ENCODE results near the gene TICAM1. TPM values are rescaled to one million over a fixed set of nuclear protein-coding genes. Genes with fewer than 3 reads are reported as not detected.

TICAM1 gene
- total RNA-seq, 1 experiment from 2014 or later, result 12.2 TPM

- no peak overlapping the region for H3K27ac ChIP-seq (ENCODE audit: low read length)
- H3K4me1 ChIP-seq (ENCODE audit: control insufficient read depth, insufficient read depth, low read length), result no peaks in the 10 kb centered on the region
- in situ Hi-C loops (cut with HindIII; ENCODE audit: low pct_unique_long_range_greater_than_20kb, low sequenced_read_pairs) (no loop called here), intact Hi-C loops (cut with micrococcal nuclease; ENCODE audit: unreplicated experiment) (no loop called here)
- CTCF ChIA-PET, result interaction anchor here (0.6 kb wide), 1 partner anchor 272 kb away, joined by 8 read pairs; no protein-coding TSS in a partner anchor
- no peaks in the 10 kb centered on the region for H3K36me3 ChIP-seq (ENCODE audit: control insufficient read depth, insufficient read depth, low read length)
- ATAC-seq (no peak), DNase-seq (ENCODE audit: low read depth, low spot score) (no peak)
- TF ChIP-seq SIN3A (IDR thresholded peaks at IDR 0.05; ENCODE audit: borderline replicate concordance, insufficient read depth, low read depth, low read length) (no peak), CTCF (IDR thresholded peaks at IDR 0.05) (no peak), REST (IDR thresholded peaks at IDR 0.05; ENCODE audit: insufficient read depth in 1 of 2, low read depth in 2 of 2, low read length in 1 of 2) (no peak)
- H3K9me3 ChIP-seq (ENCODE audit: control insufficient read depth, insufficient read depth, low read depth, low read length), result no peaks in the 10 kb centered on the region
- POLR2A ChIA-PET, result no interaction called here
- H3K4me3 ChIP-seq (ENCODE audit: low read depth in 2 of 2, low read length in 2 of 2), result no peak overlapping the region
- no TSS peak for BruUV-seq (replicated peaks)
- H3K27me3 ChIP-seq (ENCODE audit: control insufficient read depth, insufficient read depth, low read length), result no peaks in the 10 kb centered on the region
Observed at GRCh38 chr19:4776436-4777211, 54.9 kb downstream of the TICAM1 start.

- no peak for TF ChIP-seq REST (IDR thresholded peaks at IDR 0.05; ENCODE audit: insufficient read depth in 1 of 2, low read depth in 2 of 2, low read length in 1 of 2)
- no peak for TF ChIP-seq SIN3A (IDR thresholded peaks at IDR 0.05; ENCODE audit: borderline replicate concordance, insufficient read depth, low read depth, low read length)
- TF ChIP-seq TCF7L2 (IDR thresholded peaks at IDR 0.05; ENCODE audit: low read depth, low read length), result no peak
- no peak for TF ChIP-seq CTCF (IDR thresholded peaks at IDR 0.05)
- no peak for TF ChIP-seq POLR2AphosphoS5 (IDR thresholded peaks at IDR 0.05; ENCODE audit: low read depth, low read length)
- DNase-seq (ENCODE audit: low read depth, low spot score) (no peak), ATAC-seq (no peak)
- H3K4me1 ChIP-seq (ENCODE audit: control insufficient read depth, insufficient read depth, low read length), result no peaks in the 10 kb centered on the region
- intact Hi-C loops (cut with micrococcal nuclease; ENCODE audit: unreplicated experiment), result no loop called here
- no peaks in the 10 kb centered on the region for H3K9me3 ChIP-seq (ENCODE audit: control insufficient read depth, insufficient read depth, low read depth, low read length)
- ChIA-PET CTCF (no interaction called here), POLR2A (no interaction called here)
- no peak overlapping the region for H3K27ac ChIP-seq (ENCODE audit: low read length)
- H3K36me3 ChIP-seq (ENCODE audit: control insufficient read depth, insufficient read depth, low read length), result no peaks in the 10 kb centered on the region
- H3K4me3 ChIP-seq (ENCODE audit: low read depth in 2 of 2, low read length in 2 of 2), result no peak overlapping the region
- in situ Hi-C loops (cut with HindIII; ENCODE audit: low pct_unique_long_range_greater_than_20kb, low sequenced_read_pairs), result no loop called here
- H3K27me3 ChIP-seq (ENCODE audit: control insufficient read depth, insufficient read depth, low read length), result no peaks in the 10 kb centered on the region
- no TSS peak for BruUV-seq (replicated peaks)
Observed at GRCh38 chr19:4775627-4776152, 55.8 kb downstream of the TICAM1 start.

All from Panc1 (cell line).